Measurements from ENCODE around the gene EIF5AL1.

- TF ChIP-seq REST (IDR thresholded peaks at IDR 0.05; ENCODE audit: unreplicated experiment) (no peak), CTCF (conservative IDR thresholded peaks at IDR 0.05; ENCODE audit: low read depth in 2 of 2) (no peak), POLR2AphosphoS5 (IDR thresholded peaks at IDR 0.05; ENCODE audit: low read depth) (no peak), EZH2phosphoT487 (IDR thresholded peaks at IDR 0.05; ENCODE audit: unreplicated experiment) (no peak), JUNB (IDR thresholded peaks at IDR 0.05; ENCODE audit: unreplicated experiment) (no peak), ZNF114 (CRISPR knock-in tag; IDR thresholded peaks at IDR 0.05) (no peak), EZH2 (IDR thresholded peaks at IDR 0.05; ENCODE audit: low read depth, unreplicated experiment) (no peak), CREB1 (CRISPR knock-in tag; IDR thresholded peaks at IDR 0.05; ENCODE audit: low read depth) (no peak), ZNF331 (CRISPR knock-in tag; IDR thresholded peaks at IDR 0.05; ENCODE audit: low read depth) (no peak), ZNF462 (CRISPR knock-in tag; IDR thresholded peaks at IDR 0.05) (no peak)
Observed at GRCh38 chr10:79476645-79477044, 35.7 kb upstream of the EIF5AL1 start.
